ENCODE results near the gene ADGRE3. TPM values are rescaled to one million over a fixed set of nuclear protein-coding genes. Genes with fewer than 3 reads are reported as not detected.

ADGRE3 gene
- total and polyA plus RNA-seq, 2 of the 8 experiments (the other 6 are each of a cell fraction or from before 2014, with no cell fraction given) = not detected

DNA sequence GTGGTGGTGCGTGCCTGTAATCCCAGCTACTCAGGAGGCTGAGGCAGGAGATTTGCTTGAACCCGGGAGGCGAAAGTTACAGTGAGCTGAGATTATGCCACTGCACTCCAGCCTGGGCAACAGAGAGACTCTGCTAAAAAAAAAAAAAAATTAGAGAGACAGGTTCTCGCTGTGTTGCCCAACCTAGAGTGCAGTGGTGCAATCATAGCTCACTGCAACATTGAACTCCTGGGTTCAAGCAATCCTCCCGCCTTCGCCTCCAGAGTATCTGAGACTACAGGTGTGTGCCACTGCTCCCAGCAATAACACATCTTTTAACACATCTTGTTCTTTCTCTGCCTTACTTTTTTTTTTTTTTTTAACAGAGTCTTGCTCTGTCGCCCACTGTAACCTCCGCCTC lies 59.0 kb downstream of the ADGRE3 start:
- no peaks in the 10 kb centered on the region for H4K20me1 ChIP-seq (replicated peaks in 1 of 2; ENCODE audit: control insufficient read depth in 1 of 2, insufficient read depth in 2 of 2, low read length in 2 of 2)
- H2BK120ac ChIP-seq (replicated peaks; ENCODE audit: low read depth, low read length) = no peak overlapping the region
- H3K23ac ChIP-seq (ENCODE audit: insufficient read length) = no peak overlapping the region
- H4K5ac ChIP-seq (ENCODE audit: insufficient read length, low read depth, low read length) = no peak overlapping the region
- H3K9me3 ChIP-seq (ENCODE audit: insufficient read depth in 2 of 2, low read depth in 1 of 2, low read length in 1 of 2) = peaks cover 39 to 54% of the 10 kb centered on the region in 2 experiments
- no peaks in the 10 kb centered on the region for H3K23me2 ChIP-seq (ENCODE audit: low read depth, low read length)
- no peak overlapping the region for H2AFZ ChIP-seq (ENCODE audit: low read length)
- ChIA-PET CTCF (ENCODE audit: partially characterized antibody) (no interaction called here), POLR2A (ENCODE audit: partially characterized antibody) (no interaction called here)
- no peak overlapping the region for H3K4me2 ChIP-seq (ENCODE audit: insufficient read depth in 1 of 2, low read depth in 2 of 2, low read length in 2 of 2)
- no peak overlapping the region for H3K4ac ChIP-seq (replicated peaks; ENCODE audit: insufficient read length, low read depth, low read length)
- no peaks in the 10 kb centered on the region for H3K27me3 ChIP-seq (replicated peaks in 1 of 4; ENCODE audit: control insufficient read depth in 3 of 4, extremely low read depth in 1 of 4, insufficient read depth in 3 of 4, low read length in 3 of 4)
- no peak overlapping the region for H3K18ac ChIP-seq (ENCODE audit: extremely low read depth, low read length)
- no peak overlapping the region for H3K56ac ChIP-seq (replicated peaks; ENCODE audit: insufficient read length, low read depth, low read length)
- WGBS, 2 experiments (ENCODE audit: extremely low coverage in 1 of 2, insufficient coverage in 1 of 2, insufficient read length in 1 of 2, insufficient replicate concordance in 2 of 2, low coverage in 1 of 2, low lambda C conversion rate in 2 of 2, missing lambda C conversion rate in 1 of 2) = 83% methylated on average over 4 of the region's 8 CpGs; no CpG with 5 or more reads in 1 of the 2 experiments
- no peak for TF ChIP-seq RBBP5 (IDR thresholded peaks at IDR 0.05; ENCODE audit: borderline replicate concordance, low read depth, low read length)
- no peak overlapping the region for H2AK5ac ChIP-seq (ENCODE audit: low read depth, low read length)
- no peak overlapping the region for H3K9ac ChIP-seq (replicated peaks in 1 of 4; ENCODE audit: extremely low read depth in 1 of 4, low read depth in 3 of 4, low read length in 3 of 4)
- DNase-seq (ENCODE audit: low read depth in 1 of 2, low spot score in 2 of 2) = no peak
- no peak overlapping the region for H3K14ac ChIP-seq (ENCODE audit: insufficient read length)
- no peak overlapping the region for H4K91ac ChIP-seq (replicated peaks; ENCODE audit: insufficient read length, low read length)
- H3K79me2 ChIP-seq (ENCODE audit: control insufficient read depth in 1 of 2, insufficient read depth in 2 of 2, low read length in 2 of 2) = no peaks in the 10 kb centered on the region
- H3K4me3 ChIP-seq (ENCODE audit: extremely low read depth in 1 of 4, insufficient read depth in 2 of 4, low read depth in 3 of 4, low read length in 4 of 4) = no peak overlapping the region
- no peak overlapping the region for H2BK5ac ChIP-seq (ENCODE audit: low read depth, low read length)
- H3K4me1 ChIP-seq (replicated peaks in 1 of 4; ENCODE audit: control insufficient read depth in 3 of 4, insufficient read depth in 4 of 4, low read length in 3 of 4) = no peaks in the 10 kb centered on the region
- no peak overlapping the region for H2BK15ac ChIP-seq (ENCODE audit: low read length)
- no peaks in the 10 kb centered on the region for H3K79me1 ChIP-seq (ENCODE audit: low read depth, low read length)
- no peak overlapping the region for H3K27ac ChIP-seq (ENCODE audit: low read depth, low read length)
- H2BK20ac ChIP-seq (ENCODE audit: low read length) = no peak overlapping the region
- H4K8ac ChIP-seq (ENCODE audit: extremely low read depth, insufficient read depth, low read length) = no peak overlapping the region
- H3K36me3 ChIP-seq (ENCODE audit: control insufficient read depth in 2 of 4, insufficient read depth in 4 of 4, low read length in 3 of 4) = no peaks in the 10 kb centered on the region
- H2BK12ac ChIP-seq (ENCODE audit: low read depth, low read length) = no peak overlapping the region
- no peak for FAIRE-seq
